Measurements from ENCODE around the gene ANKUB1. TPM values are rescaled to one million over a fixed set of nuclear protein-coding genes. Genes with fewer than 3 reads are reported as not detected.

ANKUB1 gene
- total RNA-seq, 4 donors from 2014 or later = not detected

DNA sequence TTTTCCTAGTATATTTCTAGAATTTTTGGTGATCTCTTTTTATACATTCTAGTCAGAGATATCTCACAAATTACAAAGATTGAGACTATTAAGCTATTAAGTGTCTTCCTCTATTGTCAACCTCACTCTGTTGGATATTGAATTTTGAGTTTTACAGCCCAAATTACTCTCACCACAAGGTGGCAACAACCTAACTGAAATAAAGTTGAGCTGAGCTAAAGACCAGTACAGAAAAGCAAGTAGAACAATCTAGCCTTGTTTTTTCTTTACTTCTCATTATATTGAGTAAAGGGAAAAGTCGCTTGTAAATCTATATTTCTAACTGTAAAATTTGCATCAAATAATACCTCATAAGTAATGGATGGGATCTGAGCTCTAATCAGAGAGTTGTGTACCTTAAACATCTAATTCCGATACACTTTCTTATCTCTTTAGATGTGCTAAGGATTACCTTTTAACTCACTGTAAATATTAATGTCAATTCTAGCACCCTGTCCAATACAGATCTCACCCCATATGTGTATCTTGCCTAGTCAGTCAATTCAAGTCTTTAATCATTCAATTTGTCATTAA lies 26.5 kb downstream of the ANKUB1 start:
- in situ Hi-C loops (cut with MboI; ENCODE audit: low sequenced_read_pairs in 4 of 4) = no loop called here
- no peak for TF ChIP-seq POLR2A (IDR thresholded peaks at IDR 0.05)
- TF ChIP-seq, protein P1, sequence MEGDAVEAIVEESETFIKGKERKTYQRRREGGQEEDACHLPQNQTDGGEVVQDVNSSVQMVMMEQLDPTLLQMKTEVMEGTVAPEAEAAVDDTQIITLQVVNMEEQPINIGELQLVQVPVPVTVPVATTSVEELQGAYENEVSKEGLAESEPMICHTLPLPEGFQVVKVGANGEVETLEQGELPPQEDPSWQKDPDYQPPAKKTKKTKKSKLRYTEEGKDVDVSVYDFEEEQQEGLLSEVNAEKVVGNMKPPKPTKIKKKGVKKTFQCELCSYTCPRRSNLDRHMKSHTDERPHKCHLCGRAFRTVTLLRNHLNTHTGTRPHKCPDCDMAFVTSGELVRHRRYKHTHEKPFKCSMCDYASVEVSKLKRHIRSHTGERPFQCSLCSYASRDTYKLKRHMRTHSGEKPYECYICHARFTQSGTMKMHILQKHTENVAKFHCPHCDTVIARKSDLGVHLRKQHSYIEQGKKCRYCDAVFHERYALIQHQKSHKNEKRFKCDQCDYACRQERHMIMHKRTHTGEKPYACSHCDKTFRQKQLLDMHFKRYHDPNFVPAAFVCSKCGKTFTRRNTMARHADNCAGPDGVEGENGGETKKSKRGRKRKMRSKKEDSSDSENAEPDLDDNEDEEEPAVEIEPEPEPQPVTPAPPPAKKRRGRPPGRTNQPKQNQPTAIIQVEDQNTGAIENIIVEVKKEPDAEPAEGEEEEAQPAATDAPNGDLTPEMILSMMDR (IDR thresholded peaks at IDR 0.05 in 4 of 5, conservative IDR thresholded peaks at IDR 0.05 in 1 of 5) = peak in 2 of 5 experiments; percentile 7 to 36
- ATAC-seq (no peak), DNase-seq (no peak)
- H3K27ac ChIP-seq = no peak overlapping the region
- H3K4me1 ChIP-seq = no peaks in the 10 kb centered on the region
- no peaks in the 10 kb centered on the region for H3K36me3 ChIP-seq
- no peaks in the 10 kb centered on the region for H3K9me3 ChIP-seq
- H3K27me3 ChIP-seq = peaks cover 2 to 5% (median 4%) of the 10 kb centered on the region in 3 donors
- H3K4me3 ChIP-seq = no peak overlapping the region
- intact Hi-C loops (cut with DNase I; ENCODE audit: low total_unique reads) = loop anchor here (1.0 kb wide), 1 partner anchor 42 kb away; no protein-coding TSS in a partner anchor

DNA sequence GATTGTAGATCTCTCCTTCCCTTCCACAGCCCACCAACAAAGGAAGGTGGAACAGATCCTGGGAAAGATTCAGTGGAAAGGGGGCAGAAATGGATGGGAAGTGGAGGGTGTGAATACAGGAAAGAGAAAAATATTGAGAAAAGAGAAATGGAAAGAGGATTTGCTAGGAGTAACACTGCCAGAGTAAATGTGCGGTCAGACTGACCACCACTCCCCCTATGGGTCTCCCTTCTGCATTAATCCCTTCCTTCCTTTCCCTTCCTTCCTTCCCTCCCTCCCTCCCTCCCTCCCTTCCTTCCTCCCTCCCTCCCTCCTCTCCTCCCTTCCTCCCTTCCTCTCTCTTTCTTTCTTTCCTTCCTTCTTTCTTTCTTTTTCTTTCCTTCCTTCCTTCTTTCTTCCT lies 28.1 kb downstream of the ANKUB1 start:
- Histone ChIP-seq H3K27me3 (peaks cover 2 to 5% (median 4%) of the 10 kb centered on the region in 3 donors), H3K9me3 (no peaks in the 10 kb centered on the region), H3K4me3 (no peak overlapping the region), H3K36me3 (no peaks in the 10 kb centered on the region), H3K27ac (no peak overlapping the region), H3K4me1 (no peaks in the 10 kb centered on the region)
- intact Hi-C loops (cut with DNase I; ENCODE audit: low total_unique reads) = no loop called here
- TF ChIP-seq POLR2A (IDR thresholded peaks at IDR 0.05) = no peak
- TF ChIP-seq, protein P1 (IDR thresholded peaks at IDR 0.05 in 4 of 5, conservative IDR thresholded peaks at IDR 0.05 in 1 of 5) = no peak
- DNase-seq = no peak
- ATAC-seq = no peak
- in situ Hi-C loops (cut with MboI; ENCODE audit: low sequenced_read_pairs in 4 of 4) = no loop called here

DNA sequence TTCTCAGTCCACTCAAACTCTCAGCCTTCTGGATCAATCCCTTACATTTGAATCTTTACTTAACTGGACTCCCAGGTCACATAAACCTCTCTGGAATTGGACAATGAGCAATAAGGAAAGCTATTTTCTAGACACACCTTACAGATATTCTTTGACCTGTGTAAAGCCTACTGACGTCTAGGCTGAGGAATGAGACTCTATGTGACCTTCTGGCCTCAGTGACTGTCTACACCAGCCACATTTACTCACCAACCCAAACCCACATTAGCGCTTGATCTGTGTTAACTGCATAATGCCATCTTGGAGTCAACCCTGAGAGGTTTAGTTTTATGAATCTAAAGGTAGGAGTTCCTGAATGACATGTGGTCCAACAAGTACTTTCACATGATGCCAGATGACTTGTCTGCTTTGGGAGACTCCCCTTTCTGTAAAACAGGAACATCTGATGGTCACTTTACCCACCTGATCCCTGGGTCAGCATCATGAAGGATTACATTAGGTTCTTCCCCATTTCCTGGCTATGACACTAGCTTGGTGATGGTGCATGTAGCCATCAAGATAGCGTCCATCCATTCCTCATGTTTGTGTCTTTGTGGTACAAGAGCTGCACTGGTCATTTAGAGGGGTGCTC lies 28.7 kb downstream of the ANKUB1 start:
- Histone ChIP-seq H3K36me3 (no peaks in the 10 kb centered on the region), H3K27ac (no peak overlapping the region), H3K4me1 (no peaks in the 10 kb centered on the region), H3K27me3 (peaks cover 2 to 5% (median 4%) of the 10 kb centered on the region in 3 donors), H3K9me3 (no peaks in the 10 kb centered on the region), H3K4me3 (no peak overlapping the region)
- no peak for TF ChIP-seq POLR2A (IDR thresholded peaks at IDR 0.05)
- TF ChIP-seq, protein P1 (IDR thresholded peaks at IDR 0.05 in 4 of 5, conservative IDR thresholded peaks at IDR 0.05 in 1 of 5) = no peak
- in situ Hi-C loops (cut with MboI; ENCODE audit: low sequenced_read_pairs in 4 of 4) (no loop called here), intact Hi-C loops (cut with DNase I; ENCODE audit: low total_unique reads) (no loop called here)
- ATAC-seq (no peak), DNase-seq (no peak)

DNA sequence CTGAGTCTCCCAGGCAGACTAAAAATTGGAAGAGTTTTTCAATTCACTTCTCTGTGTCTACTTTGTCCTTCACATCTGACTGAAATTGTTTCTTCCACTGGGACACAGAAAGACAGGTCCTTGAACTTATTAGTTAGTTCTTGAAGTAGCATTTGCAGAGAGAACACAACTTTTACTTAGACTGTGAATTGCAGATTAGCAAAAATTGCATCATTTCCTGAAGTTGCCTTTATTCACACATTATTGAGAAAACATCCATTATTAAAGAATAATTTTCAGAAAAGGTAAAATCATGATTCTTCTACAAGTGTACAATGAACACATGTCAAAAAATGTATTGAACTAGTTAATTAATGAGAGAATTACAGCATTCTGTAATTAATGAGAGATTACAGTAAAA lies 38.6 kb downstream of the ANKUB1 start:
- Histone ChIP-seq H3K9me3 (no peaks in the 10 kb centered on the region), H3K4me3 (no peak overlapping the region), H3K27ac (no peak overlapping the region), H3K4me1 (peaks cover 7 to 9% of the 10 kb centered on the region in 2 donors), H3K27me3 (no peaks in the 10 kb centered on the region), H3K36me3 (peaks cover 0 to 22% of the 10 kb centered on the region in 2 donors)
- DNase-seq (no peak), ATAC-seq (no peak)
- intact Hi-C loops (cut with DNase I; ENCODE audit: low total_unique reads) (loop anchor here (5.0 kb wide), 1 partner anchor 96 kb away; the partner anchor contains the start of gene WWTR1), in situ Hi-C loops (cut with MboI; ENCODE audit: low sequenced_read_pairs in 4 of 4) (no loop called here)
- TF ChIP-seq POLR2A (IDR thresholded peaks at IDR 0.05) = no peak
- TF ChIP-seq, protein P1 (IDR thresholded peaks at IDR 0.05 in 4 of 5, conservative IDR thresholded peaks at IDR 0.05 in 1 of 5) = no peak

All from gastrocnemius medialis (tissue), 4 donors.